ENCODE data around the gene LHFPL6. TPM values are rescaled to one million over a fixed set of nuclear protein-coding genes. Genes with fewer than 3 reads are reported as not detected.

Gene LHFPL6
- total RNA-seq, 1 experiment from 2014 or later, result 3.1 TPM

DNA sequence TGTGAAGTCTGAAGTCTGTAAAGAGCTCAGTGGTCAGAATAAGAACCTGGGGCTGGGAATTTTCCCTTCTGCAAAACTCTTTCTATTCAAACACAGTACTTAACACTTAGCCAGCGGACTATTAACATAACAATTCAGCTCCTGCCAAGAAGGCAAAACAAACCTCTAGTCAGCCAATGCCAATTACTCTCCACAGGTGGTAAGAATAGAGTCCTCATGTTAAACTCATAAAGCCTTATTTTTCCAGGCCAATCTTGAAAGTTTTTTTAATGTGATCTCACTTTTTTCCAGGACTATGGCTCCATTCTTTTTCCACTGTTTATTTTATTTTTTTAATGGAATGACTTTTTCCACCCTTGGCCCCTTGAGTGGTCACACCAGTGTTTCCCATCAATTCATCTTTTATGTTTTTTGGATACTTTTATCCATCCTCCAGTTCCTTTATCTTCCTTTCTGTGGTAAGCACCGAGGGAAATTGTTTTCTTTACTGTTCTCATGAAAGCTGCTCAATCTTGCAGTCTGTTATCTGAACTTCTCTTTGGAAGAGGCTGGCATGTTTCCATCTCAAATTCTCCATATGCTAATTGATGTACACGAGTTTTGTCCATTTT, 217.3 kb downstream of the LHFPL6 start:
- in situ Hi-C loops (cut with HindIII; ENCODE audit: low pct_unique_long_range_greater_than_20kb, low sequenced_read_pairs), result no loop called here
- no peak for DNase-seq (ENCODE audit: low read depth)

DNA sequence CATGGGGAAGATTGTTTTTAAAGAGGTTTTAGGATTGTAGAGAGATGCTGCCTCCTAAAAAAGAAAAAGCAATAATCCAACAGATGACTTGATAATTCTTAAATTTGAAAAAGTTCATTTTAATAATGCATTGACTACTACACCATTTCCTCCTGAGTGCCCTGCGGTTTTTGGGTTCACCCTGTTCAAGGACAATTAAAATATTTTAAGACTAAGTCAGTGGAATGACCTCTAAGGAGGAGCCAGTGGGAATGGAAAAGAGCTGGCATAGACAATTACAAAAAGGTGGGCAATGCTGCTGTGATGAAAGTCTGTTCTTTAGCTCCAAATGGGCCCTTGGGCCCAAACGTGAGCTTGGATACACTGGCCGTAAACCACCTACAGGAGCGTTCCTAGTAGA, 217.8 kb downstream of the LHFPL6 start:
- in situ Hi-C loops (cut with HindIII; ENCODE audit: low pct_unique_long_range_greater_than_20kb, low sequenced_read_pairs), result no loop called here
- no peak for DNase-seq (ENCODE audit: low read depth)

DNA sequence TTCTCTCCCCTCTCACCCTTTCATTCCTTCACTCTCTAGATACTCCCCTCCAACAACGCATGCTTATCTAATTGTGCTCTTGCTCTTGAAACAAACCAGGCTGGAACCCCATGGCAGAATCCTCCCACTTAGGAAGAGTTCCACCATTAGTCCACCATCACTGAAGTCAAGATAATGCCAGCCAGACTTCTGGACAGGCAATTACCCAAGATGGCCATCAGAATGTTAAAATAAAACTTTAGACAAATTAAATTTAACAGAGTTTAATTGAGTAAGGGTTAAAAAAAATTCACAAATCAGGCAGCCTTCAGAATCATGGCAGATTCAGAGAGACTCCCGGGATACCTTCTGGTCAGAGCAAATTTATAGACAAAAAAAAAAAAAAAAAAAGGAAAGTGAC, 221.5 kb downstream of the LHFPL6 start:
- in situ Hi-C loops (cut with HindIII; ENCODE audit: low pct_unique_long_range_greater_than_20kb, low sequenced_read_pairs), result no loop called here
- no peak for DNase-seq (ENCODE audit: low read depth)

DNA sequence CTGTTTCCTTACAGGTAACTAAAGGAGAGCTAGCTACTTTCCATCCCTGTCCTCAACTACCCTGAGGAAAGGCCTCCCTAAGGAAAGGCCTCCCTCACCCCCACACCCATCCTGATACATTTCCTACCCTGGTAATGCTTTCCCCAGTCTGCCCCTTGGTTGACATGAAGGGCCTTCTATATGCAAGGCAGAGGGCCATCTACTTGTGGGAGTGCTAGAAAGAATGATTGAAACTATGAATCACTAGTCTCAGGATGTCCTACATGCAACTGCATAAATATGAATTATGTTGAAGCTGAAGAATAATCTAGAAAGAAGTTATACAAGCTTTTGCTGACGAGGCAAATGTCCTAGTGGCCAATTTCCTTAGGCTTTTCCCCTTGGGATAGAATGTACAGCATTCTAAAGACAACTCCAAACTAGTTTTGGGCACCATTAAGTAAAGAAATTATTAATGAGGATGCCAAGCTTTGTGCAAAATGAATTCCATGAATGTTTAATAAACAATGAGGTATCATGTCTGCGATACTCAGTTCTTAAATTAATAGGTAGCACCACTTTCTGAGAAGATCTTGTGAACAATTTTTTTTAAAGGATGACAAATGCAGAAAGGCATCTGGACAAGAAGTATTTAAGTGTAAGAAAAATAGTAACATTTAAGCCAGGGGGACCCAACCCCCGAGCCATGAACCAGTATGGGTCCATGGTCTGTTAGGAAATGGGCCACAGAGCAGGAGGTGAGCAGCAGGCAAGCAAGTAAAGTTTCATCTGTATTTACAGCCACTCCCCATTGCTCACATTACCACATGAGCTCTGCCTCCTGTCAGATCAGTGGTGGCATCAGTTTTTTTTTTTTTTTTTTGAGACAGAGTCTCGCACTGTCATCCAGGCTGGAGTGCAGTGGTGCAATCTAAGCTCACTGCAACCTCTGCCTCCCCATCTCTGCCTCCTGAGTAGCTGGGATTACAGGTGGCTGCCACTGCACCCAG, 223.0 kb downstream of the LHFPL6 start:
- in situ Hi-C loops (cut with HindIII; ENCODE audit: low pct_unique_long_range_greater_than_20kb, low sequenced_read_pairs), result no loop called here
- DNase-seq (ENCODE audit: low read depth), result no peak

DNA sequence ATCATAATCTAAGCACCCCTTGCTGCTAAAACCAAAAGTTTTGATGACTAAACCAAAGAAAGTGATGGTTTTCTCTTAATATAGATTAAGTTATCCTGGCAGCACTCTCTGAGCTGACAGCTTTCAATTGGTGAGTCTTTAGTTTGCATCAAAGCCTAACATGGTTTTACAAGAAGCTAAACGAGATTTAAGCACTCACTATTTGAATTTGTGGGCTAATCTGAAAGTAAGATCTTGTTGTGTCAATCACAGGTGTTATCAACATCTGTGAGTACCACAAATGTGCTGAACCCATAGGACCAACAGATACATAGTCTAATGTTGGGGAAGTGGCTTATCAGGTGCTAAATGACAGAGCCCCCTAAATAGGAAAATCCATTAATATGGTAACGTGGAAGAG, 223.9 kb downstream of the LHFPL6 start:
- DNase-seq (ENCODE audit: low read depth), result no peak
- in situ Hi-C loops (cut with HindIII; ENCODE audit: low pct_unique_long_range_greater_than_20kb, low sequenced_read_pairs), result no loop called here

DNA sequence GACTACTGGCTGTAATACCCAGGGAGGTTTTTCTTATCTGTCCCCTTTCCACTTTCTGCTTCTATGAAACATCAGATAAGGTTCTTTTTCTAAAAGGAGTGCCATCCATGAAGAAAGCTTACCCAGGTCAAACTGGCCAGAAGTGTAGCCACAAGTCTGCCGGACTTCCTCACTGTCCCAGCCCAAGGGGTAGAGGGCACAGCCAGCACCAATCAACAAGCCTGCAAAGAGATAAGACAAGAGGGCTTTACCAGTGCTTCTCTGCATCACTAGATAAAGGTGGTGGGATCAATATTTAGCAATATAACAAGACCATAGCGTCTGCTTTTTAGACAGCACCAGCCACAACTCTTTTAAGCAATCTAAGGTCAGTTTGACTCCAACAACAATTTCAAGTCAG, 224.7 kb downstream of the LHFPL6 start:
- in situ Hi-C loops (cut with HindIII; ENCODE audit: low pct_unique_long_range_greater_than_20kb, low sequenced_read_pairs), result no loop called here
- no peak for DNase-seq (ENCODE audit: low read depth)

DNA sequence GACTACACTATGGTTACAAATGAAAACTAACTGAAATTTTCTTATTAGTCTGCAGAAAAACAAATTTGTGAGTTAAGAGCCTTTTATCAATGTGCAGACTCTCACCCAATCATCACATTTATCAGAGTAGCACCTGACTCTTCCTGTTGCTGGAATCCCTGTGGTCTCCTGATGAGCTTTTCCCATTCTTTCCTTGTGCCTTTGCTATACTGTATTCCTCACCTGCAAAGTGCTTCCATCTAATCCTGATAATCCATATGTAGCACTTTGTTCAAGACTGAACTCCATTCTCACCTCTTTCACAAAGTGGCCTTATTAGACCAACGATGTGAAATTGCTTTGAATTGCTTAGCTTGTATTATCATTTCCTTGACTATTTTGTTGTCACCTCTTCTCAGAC, 225.3 kb downstream of the LHFPL6 start:
- in situ Hi-C loops (cut with HindIII; ENCODE audit: low pct_unique_long_range_greater_than_20kb, low sequenced_read_pairs), result no loop called here
- DNase-seq (ENCODE audit: low read depth), result no peak

DNA sequence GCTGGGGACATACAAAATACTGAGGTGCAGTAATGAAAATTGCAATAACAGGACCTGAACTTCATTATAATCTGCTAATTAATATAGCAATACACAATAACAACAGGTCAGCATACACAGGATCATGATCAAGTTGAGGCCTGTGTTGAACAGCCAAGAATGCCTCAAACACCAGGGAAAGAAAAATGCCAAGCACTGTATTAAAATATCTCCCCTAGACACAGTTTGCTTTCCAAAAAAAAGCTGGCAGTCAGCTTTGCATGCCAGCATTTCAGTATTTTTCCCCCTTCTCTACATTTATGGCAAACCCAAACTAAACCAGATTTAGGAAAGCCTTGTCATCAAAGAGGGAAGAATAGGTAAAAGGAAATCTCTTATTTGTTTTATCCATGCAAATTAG, 226.9 kb downstream of the LHFPL6 start:
- in situ Hi-C loops (cut with HindIII; ENCODE audit: low pct_unique_long_range_greater_than_20kb, low sequenced_read_pairs), result no loop called here
- DNase-seq (ENCODE audit: low read depth), result no peak

DNA sequence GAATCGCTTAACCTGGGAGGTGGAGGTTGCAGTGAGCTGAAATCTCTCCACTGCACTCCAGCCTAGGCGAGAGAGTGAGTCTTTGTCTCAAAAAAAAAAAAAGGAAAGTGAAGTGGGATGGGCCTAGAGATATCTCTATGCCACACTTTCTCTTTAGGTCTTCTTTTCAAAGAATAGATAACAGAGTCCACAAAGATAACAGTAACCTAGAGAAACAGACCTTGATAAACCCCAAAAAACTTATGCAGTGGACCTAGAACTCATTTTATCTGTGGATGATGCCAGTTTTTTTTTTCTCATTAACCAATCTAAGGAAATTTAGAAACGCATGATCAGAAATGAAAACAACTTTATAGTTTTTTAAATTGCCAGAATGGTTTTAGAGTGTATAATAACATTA, 227.4 kb downstream of the LHFPL6 start:
- in situ Hi-C loops (cut with HindIII; ENCODE audit: low pct_unique_long_range_greater_than_20kb, low sequenced_read_pairs), result no loop called here
- DNase-seq (ENCODE audit: low read depth), result no peak

DNA sequence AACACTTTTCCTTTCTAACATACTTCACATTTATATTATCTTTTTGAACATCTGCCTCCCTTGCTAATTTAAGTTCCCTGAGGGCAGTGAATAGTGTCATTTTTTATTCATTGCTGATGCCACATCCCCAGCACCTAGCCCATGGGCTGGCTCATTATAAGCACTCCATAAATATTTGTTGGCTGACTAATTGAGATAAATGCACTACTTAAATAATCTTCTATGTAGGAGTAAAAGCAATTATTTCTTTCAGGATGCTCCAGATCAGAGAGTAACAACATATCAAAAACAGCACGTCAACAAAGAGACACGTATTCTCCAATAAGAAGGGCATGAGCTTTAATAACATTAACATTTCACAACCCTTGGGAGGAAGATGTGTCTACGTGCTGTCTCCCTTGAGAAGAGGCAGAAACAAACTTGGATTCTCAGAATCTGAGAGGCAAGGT, 228.2 kb downstream of the LHFPL6 start:
- no peak for DNase-seq (ENCODE audit: low read depth)
- in situ Hi-C loops (cut with HindIII; ENCODE audit: low pct_unique_long_range_greater_than_20kb, low sequenced_read_pairs), result no loop called here

DNA sequence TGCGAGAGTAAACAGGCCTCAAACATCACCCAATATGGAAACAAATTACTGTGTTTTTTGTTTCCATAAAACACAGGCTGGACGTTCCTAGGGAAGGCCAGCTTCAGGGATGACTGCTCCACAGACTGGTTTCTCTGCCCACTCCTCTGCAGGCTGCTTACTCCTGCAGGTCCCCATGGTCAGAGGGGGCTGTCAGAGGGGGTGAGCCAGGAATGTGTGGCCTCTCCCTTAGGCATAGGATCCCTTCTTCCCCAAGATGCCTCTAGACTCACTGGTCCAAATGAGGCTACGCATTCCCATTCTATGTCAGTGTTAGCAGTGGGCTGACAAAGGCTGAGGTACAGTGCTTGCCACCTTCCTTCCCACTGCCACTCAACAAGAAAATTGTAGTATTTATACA, 229.8 kb downstream of the LHFPL6 start:
- in situ Hi-C loops (cut with HindIII; ENCODE audit: low pct_unique_long_range_greater_than_20kb, low sequenced_read_pairs), result no loop called here
- no peak for DNase-seq (ENCODE audit: low read depth)

DNA sequence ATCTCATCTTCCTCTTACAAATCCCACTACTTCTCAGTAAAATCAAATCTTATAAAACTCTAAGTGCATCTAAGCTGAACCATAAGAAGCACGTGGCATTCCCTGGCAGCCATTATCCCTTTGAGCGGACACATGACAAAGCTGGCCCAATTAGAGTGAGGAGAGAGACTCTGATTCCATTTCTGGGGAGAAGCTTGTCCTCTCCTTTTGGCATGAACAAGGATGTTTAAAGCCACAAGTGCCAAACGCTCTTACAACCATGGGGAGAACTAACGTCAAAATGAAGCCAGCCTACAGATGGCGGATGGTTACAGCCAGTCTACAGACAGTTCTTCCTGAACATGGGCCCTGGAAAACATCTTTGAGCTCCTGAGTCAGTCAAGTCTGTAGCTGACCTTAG, 231.3 kb downstream of the LHFPL6 start:
- in situ Hi-C loops (cut with HindIII; ENCODE audit: low pct_unique_long_range_greater_than_20kb, low sequenced_read_pairs), result no loop called here
- no peak for DNase-seq (ENCODE audit: low read depth)

DNA sequence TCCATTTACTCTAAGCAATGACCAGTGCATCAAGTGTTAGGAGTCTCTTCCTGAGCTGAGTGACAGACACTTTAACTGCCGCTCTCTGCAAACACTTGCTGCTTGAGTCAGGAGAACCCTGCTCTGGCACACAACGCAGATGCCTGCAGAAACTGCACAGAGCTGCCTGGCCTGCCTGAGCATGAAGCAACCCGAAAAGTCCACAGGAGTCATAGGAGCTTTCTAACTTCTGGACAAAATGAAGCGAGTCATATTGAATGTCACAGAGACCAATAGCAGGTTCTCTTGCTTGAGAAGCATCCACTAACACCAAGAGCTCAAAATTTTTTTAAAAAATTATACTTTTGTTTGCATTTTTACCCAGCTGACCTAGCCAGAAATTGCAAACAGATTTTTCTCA, 232.4 kb downstream of the LHFPL6 start:
- in situ Hi-C loops (cut with HindIII; ENCODE audit: low pct_unique_long_range_greater_than_20kb, low sequenced_read_pairs), result no loop called here
- DNase-seq (ENCODE audit: low read depth), result no peak

DNA sequence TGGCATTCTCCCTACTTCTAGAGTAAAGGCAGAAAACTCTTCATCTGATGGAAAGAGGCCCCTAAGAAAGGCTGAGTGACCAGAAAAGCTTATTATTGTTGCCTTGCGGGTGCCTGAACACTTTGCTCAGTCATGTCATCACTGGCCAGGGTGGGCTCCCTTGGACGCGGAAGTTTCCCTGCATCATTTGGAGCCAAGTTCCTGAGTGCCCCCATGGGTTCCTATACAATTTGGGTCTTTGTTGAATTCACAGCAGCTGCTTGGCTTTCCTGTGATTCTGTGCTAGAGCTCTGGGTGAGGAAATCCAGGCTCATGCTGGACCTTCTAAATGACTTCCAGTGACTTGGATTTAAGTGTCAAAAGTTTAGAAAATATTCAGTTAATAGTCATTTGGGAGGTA, 232.9 kb downstream of the LHFPL6 start:
- DNase-seq (ENCODE audit: low read depth), result no peak
- in situ Hi-C loops (cut with HindIII; ENCODE audit: low pct_unique_long_range_greater_than_20kb, low sequenced_read_pairs), result no loop called here

DNA sequence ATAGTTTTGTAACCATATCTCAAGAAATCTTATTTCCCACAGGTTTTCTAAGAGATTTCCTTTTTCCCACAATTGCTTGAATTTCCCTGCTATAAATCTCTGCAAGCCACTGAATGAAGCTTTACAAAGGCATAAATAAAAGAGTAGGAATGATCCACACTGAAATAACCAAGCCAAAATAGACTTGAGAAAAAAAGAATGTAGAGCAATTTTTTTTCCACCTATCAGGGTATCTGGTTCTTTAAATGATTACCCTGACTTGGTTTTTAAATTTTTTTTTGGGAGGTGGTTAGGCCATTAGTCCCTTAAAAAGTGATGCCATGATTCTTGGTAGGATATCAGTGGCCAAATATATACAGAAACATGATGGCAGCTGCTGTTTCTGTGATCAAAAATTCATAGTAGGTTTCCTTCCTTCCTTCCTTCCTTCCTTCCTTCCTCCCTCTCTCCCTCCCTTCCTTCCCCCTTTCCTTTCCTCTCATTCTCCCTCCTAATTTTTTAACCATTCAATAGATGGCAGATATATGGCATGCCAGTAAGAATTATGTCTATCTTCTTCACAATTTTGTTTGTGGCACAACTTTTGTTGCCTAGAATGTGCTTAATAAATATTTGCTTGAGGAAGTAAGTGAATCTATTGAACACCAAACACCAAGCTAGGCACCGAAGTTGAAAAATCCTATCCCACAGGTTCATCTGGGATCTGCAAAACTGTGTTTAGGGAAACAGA, 233.7 kb downstream of the LHFPL6 start:
- in situ Hi-C loops (cut with HindIII; ENCODE audit: low pct_unique_long_range_greater_than_20kb, low sequenced_read_pairs), result no loop called here
- DNase-seq (ENCODE audit: low read depth), result no peak

DNA sequence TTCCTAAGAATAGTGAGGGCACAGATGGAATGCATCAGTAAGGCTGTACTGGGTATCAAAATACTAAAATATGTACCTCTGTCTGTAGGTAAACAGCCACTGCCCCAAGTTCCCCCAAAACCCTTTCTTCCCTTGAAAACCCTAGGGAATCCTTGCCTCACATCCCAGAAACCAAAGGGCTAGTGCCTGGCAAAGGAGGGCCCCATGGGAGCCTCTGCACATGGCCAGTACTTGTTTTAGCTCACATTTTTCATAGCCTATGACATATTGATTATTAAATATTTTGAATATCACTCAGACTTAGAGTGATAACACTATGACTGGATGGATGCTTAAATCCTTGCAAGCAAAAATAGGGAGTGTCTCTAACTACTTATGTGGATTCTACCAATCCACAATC, 237.1 kb downstream of the LHFPL6 start:
- DNase-seq (ENCODE audit: low read depth), result no peak
- in situ Hi-C loops (cut with HindIII; ENCODE audit: low pct_unique_long_range_greater_than_20kb, low sequenced_read_pairs), result no loop called here

DNA sequence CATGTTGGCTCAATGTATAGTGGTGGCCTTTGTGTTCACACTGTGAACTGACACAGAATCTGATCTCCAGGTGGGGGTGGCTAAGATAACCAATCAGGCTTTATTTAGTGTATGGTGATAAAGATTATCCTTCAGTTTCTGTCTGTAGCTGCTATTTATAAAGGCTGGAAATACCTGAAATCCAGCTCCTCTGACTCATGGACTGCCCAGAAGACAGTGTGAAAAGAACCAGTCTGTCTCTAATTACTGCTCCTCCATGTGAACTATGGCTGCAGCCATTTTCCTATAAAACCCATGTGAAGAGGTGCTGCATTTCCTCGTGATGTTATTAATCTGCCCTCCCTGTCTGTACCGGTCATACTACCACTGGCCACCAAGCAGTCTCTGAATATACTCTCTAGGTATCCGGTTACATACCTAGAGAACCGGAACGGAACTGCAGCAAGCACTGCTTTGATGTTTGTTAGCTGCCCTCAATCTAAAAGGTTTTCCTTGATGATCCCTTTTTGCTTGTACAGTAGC, 238.0 kb downstream of the LHFPL6 start:
- in situ Hi-C loops (cut with HindIII; ENCODE audit: low pct_unique_long_range_greater_than_20kb, low sequenced_read_pairs), result no loop called here
- DNase-seq (ENCODE audit: low read depth), result no peak

DNA sequence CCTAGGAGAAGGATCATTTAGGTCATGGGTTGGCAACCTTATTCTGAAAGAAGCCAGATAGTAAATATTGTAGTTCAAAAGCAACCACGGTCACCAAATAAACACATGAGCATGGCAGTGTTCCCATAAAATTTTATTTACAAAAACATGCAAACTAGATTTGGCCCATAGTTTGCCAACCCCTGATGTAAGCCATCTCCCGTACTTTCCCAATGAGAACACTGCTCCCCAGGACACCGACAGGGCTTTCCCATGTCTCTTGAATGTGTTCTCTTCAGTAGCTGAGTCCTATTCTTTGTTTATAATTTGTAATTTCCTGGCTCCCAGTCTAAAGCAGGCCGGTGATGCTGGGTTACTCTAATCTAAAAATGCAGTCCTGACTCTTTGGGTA, 239.6 kb downstream of the LHFPL6 start:
- DNase-seq (ENCODE audit: low read depth), result no peak
- in situ Hi-C loops (cut with HindIII; ENCODE audit: low pct_unique_long_range_greater_than_20kb, low sequenced_read_pairs), result no loop called here
